NCI-H2227 treated with DMSO at 0.1 percent for 48 hours (cell line): ENCODE results near the gene PRKD3.
A peak's percentile ranks its signal among the peaks of the same experiment; 100 is the strongest.

Experiments
- DNase-seq: peaks from one replicate; lab custom pipeline; 2025; lab: John Stamatoyannopoulos, UW

The PRKD3 gene

DNA sequence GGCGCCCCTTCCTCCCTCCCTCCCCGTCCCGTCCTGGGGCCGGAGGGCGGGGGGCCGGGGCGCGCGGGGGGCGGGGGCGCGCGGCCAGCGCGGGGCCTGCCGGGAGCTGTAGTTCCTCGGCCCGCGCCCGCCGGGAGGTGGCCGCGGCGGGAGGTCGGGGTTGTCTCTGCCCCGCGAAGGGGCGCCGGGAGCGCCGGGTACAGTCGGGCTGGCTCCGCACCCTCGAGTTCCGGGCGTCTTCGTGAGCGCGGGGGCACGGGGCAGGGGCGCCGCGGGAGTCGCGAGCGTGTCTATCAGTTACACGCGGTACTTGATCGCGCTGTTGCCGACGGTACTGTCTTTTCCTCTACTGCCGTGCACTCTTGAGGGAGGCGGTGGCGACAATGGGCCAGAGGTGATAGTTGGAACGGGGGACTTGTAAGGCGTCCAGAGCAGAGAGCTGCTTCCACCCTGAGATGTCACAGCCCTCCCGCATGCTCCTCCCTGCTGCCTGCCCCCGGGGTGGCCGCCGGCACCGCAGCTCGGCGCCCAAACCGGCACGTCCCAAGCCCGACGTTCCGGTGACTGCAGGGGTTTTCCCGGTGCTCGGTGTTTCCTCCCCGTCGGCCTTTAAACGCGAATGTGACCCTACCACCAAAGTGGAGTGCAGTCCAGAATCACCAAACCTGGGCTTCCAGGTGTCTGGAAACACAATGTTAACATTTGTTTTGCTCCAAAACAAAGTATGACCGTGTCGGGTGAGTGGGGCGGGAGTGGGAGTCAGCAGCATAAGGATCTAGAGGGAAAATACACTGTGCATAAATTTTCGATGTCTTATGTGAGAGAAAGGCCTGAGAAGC is at the start of gene PRKD3:
PRKD3 (minus strand) TSS at position 48 of the 839 bp plus-strand sequence. CDS start 8,309 bp downstream, outside the sequence.
- peak; percentile 79 for DNase-seq

DNA sequence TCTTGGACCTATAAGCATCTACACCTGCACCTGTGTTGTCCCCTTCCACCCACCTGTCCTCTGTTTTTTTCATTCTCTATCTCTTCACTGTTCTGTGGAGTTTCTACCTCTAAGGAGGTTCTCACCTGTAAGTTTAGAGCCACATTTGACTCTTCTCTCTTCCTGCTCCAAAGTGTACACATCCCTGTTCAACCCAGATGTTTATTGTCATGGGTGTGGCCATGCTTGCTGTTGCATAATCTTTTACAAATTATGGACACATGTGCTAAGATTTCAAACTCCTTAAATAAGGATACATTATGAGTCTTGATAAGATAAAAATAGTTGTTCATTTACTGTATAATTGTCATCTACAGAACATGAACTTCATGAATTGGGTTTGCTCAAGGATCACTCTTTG is 47.4 kb upstream of the PRKD3 start:
- no peak for DNase-seq

DNA sequence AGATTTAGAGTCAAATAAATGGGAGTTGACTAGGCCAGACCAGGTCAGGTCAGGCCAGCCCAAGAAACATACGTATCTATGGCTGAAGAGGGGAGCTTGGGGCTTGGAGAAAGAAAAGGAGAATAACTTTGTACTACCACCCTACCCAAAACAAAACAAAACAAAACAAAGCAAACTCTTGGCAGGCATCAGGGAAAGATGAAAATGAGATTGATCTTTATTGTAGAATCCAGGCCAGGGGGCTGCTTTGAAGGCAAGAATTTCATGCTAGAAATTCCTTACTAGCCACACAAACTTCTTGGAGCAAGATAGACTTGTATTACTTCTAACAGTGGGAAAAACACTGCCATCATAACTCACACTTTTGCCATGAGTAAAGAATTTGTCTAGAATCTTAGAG is 46.0 kb upstream of the PRKD3 start:
- no peak for DNase-seq

DNA sequence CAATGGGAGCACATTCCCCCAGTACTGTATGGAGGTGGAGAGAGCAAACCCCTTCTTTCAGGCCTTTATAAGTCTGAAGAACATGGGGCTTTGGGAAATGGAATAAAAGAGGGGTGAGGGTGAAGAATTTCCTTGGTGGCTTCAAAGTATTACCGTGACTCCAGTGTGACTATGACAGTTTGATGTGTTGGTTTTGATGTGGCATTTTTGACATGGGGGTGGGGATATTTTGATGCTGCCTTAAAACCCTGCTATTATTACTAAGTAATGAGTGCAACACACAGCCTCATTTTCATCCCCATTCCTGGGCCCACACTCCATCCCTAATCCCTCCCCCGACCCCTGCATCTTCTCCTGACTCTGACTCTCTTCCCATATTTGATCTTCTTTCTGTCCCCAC is 43.4 kb upstream of the PRKD3 start:
- DNase-seq = no peak

DNA sequence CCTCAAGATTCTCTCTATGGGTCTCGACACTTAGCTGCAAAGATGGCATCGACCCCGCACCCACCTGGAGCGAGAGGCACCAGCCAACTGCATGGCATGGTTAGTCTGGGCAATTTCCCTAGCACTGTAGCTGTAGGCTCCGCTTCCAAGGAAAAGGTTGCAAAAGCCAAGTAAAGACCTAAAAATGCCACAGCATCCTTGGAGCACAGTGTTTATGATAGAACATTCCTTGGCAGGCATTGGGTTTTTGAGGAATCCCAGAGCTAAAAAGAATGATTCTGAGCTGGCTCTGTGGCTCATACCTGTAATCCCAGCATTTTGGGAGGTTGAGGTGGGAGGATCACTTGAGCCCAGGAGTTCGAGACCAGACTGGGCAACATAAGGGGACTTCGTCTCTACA is 42.7 kb upstream of the PRKD3 start:
- DNase-seq = no peak

DNA sequence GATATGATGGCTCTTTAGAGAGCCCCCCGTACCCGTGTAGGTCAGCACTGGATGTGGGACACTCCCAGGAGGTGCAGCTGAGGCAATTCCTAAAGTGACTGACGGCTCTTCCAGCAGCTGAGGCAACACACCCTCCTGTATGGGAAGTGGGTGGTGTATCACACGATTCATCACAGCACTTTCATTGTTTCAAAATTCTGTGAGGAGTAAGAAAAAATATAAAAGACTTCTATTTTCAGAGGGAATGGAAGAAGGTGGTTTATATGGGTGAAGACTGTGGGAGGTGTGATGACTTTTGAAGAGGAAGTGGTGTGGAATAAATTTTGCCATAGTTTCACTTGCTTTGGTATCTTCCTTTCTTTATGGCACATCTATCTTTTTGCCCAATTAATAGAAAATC is 42.1 kb upstream of the PRKD3 start:
- DNase-seq = no peak

DNA sequence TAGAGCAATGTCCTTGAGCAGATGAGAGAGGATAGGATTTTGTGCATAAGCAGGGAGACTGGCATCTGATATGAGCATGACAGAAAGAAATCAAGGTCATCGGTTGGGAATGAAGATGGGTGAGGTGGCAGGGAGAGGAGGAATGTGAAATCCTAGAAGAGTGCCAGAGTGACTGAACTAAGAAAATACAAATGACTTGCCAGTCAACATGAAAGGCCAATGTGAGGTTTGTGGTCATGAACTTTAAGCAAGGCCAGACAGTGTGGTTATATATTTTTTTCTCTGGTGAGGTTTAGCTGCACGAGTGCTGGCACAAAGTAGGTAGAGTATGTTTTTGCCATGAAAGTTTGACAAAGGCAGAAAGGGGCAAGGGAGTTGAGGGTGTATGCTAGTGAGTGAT is 41.0 kb upstream of the PRKD3 start:
- DNase-seq = no peak

DNA sequence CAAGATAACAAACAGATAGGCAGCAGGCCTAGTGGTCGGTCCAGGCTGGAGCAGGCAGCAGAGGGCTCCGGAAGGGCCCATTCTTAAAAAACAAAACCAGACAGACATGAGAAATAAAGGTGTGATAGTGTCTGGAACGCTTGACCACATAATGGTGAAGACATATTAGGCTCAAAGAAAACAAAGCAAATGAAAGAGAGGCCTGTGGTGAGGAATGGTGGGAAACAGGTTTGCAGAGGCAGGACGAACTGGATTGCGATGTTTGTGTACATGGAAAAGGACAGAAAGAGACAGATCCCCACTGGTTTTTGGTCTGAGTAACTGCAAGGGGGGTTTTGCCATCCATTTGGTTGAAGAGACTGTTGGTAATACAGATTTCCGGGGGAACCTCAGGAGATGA is 39.7 kb upstream of the PRKD3 start:
- no peak for DNase-seq

DNA sequence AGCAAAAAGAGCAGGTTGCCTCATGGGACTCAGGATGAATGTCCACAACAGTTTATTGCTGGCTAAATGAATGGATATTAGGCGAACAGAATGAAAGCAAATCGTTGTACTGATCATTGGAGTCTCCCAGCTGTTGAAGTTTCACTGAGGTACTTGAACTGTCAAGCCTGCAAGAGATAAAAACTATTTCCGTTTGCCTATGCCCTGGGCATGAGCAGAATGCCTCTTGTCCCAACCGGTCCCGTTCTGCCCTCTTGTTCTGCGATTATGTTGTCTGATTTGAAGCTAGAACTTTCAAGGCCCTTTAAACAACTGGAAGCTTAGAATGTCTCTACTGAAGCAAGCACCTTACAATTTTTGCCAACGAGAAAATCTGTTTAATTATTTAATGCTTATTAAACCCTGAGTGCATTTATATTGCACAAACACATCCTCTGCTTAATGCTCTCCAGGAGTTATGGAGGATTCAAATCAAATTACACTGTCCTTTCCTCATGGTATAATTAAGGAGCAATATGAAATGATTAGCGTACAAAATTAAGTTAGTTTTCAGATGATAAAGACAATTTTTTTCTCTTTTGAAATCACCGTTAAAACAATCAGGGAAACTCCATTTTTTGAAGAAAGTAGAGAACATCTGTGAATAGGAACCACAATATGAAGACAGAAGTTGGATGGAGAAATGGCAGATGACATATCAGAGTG is 37.5 kb upstream of the PRKD3 start:
- DNase-seq = no peak

DNA sequence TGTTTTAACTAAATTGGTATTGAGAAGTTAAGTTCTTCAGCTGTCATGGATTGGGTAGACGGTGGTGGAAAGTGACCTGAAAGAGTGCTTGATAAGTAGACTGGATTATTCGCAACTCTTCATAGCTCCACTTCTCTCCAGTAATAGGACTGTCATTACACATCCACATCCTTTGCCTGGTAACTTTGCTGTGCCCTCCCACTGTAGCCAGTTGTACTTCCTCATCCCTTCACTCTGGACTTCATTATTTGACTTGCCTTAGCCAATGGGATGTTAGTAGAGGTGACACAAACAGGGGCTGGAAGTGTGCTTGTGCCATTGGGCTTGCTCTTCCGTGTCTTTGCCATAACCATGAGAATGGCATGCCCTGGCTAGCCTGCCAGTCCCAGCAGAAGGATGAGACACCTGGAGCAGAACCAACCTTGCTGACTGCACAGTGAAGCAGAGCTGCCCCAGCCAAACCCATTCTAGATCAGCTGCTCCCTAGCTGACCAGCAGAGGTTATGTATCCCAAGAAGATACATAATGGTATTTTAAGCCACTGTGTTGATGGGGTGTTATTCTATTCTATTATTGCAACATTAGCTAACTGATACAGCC is 36.7 kb upstream of the PRKD3 start:
- no peak for DNase-seq

DNA sequence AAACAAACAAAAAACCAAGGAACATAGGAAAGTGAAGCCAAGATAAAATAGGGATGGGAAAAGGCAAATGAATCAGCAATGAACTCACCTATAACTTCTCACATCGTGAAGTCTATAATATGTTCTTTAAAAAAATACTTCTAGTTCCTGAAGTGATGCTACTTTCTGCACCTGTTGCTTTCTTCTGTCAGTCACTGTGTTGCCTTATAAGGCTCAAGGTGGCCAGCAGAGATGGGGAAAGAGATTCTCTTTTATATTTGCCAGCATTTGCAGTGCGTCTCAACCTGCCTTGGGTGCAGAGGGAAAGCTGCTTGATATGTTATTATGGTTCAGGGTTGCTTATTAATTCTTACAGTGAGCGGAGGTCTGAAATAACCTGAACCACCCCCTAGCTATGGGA is 33.8 kb upstream of the PRKD3 start:
- DNase-seq = no peak

DNA sequence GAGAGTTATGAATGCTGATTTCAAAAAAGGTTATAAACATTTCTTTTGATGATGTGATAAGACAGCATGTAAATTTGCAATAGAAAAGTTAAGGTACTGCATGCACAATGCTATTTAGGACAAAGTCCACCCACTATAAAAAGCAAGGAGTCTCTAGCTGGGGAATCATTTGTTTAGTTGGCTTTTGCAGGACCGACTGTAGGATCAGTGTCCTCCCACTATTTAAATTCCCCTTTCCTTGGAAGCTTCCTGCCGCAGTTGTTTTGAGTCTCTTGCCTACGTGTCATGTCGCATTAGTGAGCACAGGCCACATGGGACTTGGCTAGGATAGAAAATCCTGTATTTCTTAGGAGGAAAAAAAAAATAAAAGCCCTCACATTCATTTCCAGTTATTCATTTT is 32.9 kb upstream of the PRKD3 start:
- no peak for DNase-seq

DNA sequence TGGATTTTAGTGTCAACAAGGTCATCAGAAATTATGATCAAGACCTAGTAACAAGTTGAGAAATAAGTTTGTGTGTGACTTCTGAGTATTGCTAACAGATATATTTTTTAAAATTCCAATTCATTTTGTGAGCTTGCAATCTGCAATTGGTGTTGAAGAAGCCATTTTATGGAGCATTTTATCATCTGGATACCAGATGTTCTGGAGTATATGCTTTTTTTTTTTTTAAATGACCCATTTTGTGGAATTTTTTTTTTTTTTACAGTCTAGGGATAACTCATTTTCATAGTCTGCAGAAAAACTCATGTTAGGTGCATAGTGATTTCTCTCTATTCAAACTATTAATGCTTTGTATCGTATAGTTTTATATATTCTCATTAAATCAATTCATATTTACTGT is 32.4 kb upstream of the PRKD3 start:
- no peak for DNase-seq

DNA sequence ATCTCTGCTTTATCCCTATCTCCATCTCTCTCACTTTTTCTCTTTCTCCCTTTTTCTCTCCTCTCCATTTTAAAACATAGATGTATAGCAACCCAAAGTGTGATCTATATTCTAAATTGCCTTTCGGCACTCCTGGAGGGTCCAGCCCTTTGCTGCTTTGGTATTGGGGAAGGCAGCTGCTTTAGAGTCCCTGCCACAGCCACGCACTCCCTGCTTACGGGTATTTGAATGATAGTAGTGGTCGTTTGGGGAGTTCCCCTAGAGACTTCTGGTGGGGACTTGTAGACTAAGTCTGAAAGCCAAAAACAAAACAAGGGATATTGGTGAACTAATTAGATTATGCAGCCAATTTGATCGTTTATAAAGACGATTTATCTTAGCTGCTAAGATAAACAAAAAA is 31.7 kb upstream of the PRKD3 start:
- DNase-seq = no peak

DNA sequence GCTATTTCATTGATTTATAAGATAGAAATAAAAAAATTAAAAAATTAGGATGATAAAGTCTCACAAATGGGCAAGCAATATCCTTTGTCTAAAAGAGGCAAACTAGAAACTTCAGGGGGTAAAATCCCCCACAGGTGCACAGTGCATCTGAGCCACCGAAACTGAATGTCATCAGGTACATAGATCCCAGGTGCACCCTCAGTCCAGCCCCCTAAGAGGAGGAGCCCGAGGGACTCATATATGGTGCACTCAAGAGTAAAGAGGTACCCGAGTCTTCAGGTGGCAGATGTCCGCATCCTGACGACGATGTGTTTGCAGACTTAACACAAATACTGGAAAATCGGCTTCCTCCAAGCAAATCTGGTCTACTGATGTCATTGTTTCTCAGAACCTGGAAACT is 31.1 kb upstream of the PRKD3 start:
- no peak for DNase-seq

DNA sequence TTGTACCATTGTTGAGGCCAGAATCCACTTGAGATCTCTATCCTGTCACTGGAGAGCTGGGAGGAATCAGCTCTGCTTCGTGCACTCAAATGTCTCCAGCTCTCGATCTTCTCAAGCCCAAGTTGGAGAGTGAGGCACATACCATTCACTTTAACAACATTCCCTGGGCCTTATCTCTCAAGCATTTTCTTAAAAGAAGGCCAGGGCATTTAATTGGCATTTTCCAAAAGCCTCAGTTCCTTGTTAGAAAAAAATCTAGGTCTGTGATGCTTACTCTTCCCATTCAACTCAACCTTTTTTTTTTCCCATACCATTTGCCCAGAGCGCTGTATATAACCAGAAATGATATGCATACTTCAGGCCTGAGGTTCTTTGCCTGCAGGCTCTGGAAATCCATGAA is 29.9 kb upstream of the PRKD3 start:
- no peak for DNase-seq

DNA sequence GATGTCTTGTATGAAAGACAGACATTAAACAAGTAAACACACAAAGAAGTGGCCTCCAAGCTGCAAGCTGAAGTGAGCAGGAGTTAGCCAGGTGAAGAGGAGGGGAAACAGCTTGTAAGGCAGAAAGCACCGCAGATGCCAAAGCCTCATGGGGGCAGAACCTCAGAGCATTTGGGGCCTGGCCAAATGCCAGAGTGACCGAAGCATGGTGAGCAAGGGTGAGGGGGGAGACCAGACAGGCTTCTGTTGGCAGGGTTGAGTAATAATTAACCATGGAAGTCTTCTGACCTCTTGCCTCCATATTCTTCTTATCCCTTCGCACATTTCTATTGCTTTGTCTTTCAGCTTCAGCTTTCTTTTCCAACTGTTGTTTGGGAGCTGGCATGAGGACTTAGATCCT is 25.4 kb upstream of the PRKD3 start:
- peak; percentile 30 for DNase-seq

DNA sequence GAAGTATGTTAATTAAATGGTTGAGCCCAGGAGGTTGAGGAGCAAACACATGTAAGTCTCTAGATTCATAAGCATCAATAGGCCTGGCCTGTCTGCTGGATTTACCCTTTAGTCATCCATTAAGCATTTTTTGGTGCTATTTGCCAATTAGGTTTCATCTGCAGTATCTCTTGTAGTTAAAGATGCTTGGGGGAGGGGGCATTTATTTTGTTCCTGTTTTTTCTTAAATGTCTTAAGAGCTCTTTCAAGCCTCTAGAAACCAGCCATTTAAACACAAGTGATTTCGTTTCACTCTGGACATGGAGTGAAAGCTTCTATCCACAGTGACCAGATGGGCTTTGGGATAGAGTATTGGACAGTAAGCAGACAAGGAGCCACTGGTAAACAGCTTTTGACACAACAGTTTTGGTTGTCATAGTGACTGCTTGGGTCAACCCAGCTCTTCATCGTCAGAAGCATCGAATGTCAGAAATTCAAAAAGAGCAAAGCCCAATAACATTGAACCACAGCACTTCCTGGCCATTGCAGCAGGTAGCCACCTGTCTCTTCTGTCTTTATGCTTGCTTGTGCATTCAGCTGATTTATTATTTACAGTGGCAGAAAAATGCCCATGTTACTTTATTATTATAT is 24.7 kb upstream of the PRKD3 start:
- peak; percentile 40 for DNase-seq

DNA sequence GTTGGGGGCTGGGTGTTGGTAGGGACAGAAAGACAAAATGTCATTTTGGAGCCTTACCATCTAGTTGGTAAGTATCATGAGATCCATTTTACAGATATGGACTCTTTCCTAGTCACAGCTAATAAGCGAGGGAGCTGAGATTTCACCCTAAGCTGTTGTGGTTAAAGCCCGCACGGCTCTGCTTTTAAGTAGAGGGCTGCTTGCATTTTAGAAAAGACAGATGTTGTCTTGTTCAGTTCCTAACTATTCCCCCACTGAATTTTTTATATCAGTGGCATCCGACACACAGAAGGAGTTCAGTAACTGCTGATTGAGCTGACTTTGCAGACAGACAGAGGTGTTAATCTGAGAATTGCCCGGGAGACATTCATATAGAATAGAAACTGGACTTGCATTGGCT is 23.5 kb upstream of the PRKD3 start:
- no peak for DNase-seq

DNA sequence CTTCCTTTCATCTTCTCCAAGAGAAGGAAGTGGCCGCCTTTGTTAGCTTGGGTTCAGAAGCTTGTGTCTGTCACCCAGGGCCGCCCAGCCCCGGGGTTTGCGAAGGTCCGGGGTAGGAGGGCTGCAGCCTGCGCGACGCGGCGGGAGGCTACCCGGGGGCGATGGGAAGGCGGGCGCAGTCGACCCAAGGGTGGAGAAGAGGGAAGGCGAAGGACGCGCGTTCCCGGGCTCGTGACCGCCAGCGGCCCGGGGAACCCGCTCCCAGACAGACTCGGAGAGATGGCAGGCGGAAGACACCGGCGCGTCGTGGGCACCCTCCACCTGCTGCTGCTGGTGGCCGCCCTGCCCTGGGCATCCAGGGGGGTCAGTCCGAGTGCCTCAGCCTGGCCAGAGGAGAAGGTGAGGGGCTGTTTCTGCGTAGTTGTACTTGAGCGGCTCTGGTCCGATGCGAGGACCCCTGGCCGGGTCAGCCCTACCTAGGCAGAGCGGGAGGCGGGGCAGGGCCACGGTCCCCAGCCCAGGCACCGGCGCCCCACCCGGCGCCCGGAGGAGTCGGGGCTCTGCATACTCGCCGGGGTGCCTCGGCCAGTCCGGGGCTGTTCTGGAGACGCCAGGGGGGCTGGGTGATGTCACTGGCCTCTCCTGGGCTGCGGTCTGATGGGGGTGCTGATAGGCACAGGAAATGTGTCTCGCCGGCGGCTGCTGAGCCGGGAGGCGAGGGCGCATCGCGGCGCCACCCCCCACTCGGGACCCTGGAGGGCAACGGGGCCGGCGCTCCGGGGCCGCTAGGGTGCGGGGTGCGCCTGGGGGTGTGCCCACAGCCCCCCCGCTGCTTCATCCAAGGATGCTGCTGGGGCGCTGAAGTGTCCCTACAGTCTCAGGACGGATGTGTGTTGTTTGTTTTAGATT is 20.1 kb upstream of the PRKD3 start, which contains the start of gene QPCT:
QPCT (plus strand) TSS at position 178 of the 909 bp plus-strand sequence; CDS start at position 280, 102 bp downstream.
- peak; percentile 22 for DNase-seq
